ENCODE data around the gene SDE2.

SDE2 gene

GRCh38 chr1:225999227-225999911, at the start of gene SDE2:
Gene SDE2 (minus strand): TSS chr1:225999343. CDS start chr1:225999312, 31 bp downstream.
- in situ Hi-C loops (cut with HindIII; ENCODE audit: low sequenced_read_pairs), result loop anchor here (25.0 kb wide), 1 partner anchor 512 kb away; no protein-coding TSS in a partner anchor

DNA sequence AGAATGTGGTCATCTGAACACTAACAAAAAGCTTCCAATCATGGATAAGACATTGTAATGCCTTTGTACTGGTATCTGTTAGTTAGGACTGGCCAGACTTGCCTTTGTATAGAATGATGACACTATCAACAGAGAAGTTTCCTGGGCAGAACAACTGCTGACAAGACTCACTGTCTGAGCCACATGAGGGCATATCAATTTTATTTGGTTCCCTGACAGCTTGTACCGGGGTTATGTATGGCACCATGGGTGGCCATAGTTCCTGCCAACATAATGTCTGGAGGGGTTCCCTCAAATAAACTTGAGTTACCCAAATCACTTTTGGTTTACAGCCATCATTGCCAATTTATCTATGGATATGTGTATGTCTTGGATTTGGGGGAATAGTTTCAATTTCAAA, 49.7 kb upstream of the SDE2 start:
- in situ Hi-C loops (cut with HindIII; ENCODE audit: low sequenced_read_pairs), result no loop called here

DNA sequence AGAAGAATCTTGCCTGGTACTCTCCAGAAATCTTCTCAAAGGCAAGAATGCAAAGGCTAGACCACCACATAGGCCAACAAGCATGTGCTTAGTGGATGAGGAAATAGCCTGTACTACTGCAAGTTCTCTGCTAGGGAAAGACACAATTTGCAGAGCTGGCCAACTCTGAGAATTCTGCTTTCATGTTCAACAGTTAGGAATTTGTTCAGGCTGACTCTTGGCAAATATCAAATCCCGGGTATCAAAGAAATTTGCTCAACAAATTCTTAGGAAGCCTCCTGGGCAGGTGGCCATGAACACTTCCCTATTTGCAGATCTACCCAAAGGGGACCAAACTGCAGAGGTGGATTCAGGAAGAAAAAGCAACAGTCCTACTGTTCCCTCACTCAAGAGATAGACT, 48.4 kb upstream of the SDE2 start:
- in situ Hi-C loops (cut with HindIII; ENCODE audit: low sequenced_read_pairs), result no loop called here

DNA sequence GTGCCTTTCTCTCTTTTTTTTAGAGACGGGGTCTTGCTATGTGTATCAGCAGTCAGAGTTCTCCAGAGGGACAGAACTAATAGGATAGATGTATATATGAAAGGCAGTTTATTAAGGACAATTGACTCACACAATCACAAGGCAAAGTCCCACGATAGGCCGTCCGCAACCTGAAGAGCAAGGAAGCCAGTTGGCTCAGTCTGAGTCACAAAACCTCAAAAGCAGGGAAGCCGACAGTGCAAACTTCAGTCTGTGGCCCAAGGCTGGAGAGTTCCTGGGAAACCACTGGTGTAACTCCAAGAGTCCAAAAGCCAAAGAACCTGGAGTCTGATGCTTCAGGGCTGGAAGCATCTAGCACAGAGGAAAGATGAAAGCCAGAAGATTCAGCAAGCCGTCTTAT, 47.1 kb upstream of the SDE2 start:
- in situ Hi-C loops (cut with HindIII; ENCODE audit: low sequenced_read_pairs), result no loop called here

GRCh38 chr1:226044514-226045101, 45.5 kb upstream of the SDE2 start:
- in situ Hi-C loops (cut with HindIII; ENCODE audit: low sequenced_read_pairs), result no loop called here

- in situ Hi-C loops (cut with HindIII; ENCODE audit: low sequenced_read_pairs), result no loop called here
These were observed 42.3 kb upstream of the SDE2 start for GRCh38 chr1:226041419-226041818.

DNA sequence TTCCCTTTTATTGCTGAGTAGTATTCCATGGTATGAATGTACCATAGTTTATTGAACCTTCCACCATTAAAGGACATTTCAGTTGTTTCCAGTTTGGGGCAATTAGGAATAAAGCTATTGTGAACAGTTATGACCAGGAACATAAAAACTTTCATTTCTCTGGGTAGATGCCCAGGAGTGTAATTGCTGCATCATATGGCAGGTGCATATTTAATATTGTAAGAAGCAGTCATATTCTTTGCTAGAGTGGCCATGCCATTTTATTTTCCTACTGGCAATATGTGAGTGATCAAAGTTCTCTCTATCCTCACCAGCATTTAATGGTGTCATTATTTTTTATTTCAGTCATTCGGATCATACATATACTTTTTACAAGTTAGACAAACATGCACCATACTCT, 39.5 kb upstream of the SDE2 start:
- in situ Hi-C loops (cut with HindIII; ENCODE audit: low sequenced_read_pairs), result no loop called here

- in situ Hi-C loops (cut with HindIII; ENCODE audit: low sequenced_read_pairs), result no loop called here
These were observed 36.8 kb upstream of the SDE2 start for GRCh38 chr1:226035915-226036314.

- in situ Hi-C loops (cut with HindIII; ENCODE audit: low sequenced_read_pairs), result no loop called here
These were observed 35.3 kb upstream of the SDE2 start for GRCh38 chr1:226034482-226034881.

DNA sequence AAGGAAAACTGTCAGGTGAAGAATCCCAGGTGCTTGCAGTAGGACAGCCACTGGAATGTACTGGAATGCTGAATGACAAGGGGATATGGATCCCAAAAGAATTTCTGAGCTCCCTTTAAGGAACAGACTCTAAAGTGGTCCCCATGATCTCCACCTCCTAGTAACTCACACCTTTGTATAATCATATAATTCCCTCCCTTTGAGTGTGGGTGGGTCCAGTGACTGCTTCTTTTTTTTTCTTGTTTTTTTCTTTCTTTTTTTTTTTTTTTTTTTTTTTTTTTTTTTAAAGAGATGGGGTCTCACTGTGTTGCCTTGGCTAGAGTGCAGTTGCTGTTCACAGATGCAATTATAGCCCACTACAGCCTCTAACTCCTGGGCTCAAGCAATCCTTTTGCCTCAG, 34.8 kb upstream of the SDE2 start:
- in situ Hi-C loops (cut with HindIII; ENCODE audit: low sequenced_read_pairs), result no loop called here

DNA sequence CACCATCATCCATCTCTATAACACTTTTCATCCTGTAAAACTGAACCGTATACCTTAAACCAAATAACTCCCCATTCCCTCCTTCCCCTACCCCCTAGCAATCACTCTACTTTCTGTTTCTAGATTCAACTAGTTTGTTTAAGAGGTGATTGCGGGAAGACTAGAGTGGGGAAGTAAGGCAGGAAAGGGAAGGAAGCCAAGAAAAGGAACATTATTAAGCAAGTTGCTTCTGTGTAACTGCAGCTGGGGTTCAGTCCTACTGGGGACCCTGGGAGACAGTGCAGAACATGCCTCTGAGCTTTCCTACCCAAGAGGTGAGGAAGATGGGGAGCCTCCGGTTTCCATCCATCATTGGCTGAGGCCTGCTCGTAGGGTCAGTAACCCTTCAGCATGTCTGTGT, 34.4 kb upstream of the SDE2 start:
- in situ Hi-C loops (cut with HindIII; ENCODE audit: low sequenced_read_pairs), result no loop called here

- in situ Hi-C loops (cut with HindIII; ENCODE audit: low sequenced_read_pairs), result no loop called here
These were observed 30.6 kb upstream of the SDE2 start for GRCh38 chr1:226029568-226030225.

- in situ Hi-C loops (cut with HindIII; ENCODE audit: low sequenced_read_pairs), result no loop called here
These were observed 30.0 kb upstream of the SDE2 start for GRCh38 chr1:226029093-226029496.

DNA sequence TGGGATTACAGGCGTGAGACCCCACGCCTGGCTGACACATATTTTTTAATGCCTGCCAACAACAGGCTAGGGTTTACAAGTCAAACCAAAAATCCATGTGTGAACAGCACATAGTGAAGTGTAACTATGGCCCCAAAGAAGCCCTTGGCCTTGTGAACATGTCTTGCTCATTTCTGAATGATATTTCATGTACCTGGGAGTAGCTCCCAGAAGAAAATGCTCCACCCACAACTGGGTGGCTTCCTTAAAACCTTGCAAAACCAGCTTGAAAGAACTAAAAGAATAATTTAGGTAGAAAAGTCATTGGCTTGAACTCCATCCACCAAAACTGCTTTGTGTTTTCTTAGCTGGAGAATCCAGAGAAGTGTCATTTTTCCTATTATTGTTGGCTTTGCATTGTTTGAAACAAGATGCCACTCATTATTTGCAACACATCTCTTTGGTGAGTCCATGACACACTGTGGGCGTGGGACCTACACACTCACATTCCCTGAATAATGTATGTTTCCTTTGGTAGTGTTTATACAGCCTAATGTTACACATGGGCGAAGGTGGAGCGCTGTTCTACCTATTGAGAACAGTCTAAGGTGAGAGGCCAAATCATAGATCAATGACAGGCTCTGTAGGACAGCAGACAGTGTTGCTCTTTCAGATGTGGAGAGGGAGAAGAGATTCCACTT, 28.5 kb upstream of the SDE2 start:
- in situ Hi-C loops (cut with HindIII; ENCODE audit: low sequenced_read_pairs), result no loop called here

- in situ Hi-C loops (cut with HindIII; ENCODE audit: low sequenced_read_pairs), result no loop called here
These were observed 27.7 kb upstream of the SDE2 start for GRCh38 chr1:226026833-226027232.

- in situ Hi-C loops (cut with HindIII; ENCODE audit: low sequenced_read_pairs), result no loop called here
These were observed 24.6 kb upstream of the SDE2 start for GRCh38 chr1:226023735-226024134.

DNA sequence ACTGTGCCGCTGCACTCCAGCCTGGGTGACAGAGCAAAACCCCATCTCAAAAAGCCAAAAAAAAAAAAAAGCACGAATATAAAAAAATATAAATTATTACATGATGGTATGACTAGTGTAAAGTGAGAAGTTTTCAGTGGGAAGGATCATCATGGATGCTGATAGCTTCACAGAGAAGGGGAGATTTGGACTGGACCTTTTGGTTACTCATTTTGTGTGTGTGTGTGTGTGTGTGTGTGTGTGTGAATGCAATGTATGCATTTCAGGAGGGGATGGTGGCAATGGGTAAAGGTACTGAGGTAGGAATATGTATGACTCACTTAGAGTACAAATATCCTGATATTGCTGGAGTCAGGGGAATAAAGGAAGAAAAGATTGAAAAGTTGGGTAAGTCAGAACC, 22.7 kb upstream of the SDE2 start:
- in situ Hi-C loops (cut with HindIII; ENCODE audit: low sequenced_read_pairs), result no loop called here

GRCh38 chr1:226021401-226021800, 22.3 kb upstream of the SDE2 start:
- in situ Hi-C loops (cut with HindIII; ENCODE audit: low sequenced_read_pairs), result no loop called here

DNA sequence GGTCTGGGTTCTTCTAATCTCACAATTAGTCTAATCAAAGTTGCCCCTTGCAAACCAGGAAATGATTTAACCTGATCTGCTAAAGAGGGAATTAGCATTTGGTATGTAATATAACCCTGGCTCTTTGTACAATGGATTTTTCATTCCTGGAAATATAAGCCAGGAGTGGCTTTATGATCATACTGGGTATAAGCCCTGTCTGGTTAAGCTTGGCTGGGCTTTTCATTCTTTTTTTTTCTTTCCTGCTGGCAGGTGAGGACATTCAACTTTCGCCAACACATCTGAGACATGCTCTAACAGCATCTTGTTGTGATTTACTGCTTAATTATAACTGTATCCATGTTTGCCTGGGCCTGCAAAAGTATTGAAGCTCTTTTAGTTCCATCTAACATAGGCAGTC, 20.4 kb upstream of the SDE2 start:
- in situ Hi-C loops (cut with HindIII; ENCODE audit: low sequenced_read_pairs), result no loop called here

GRCh38 chr1:226017070-226017469, 17.9 kb upstream of the SDE2 start:
- in situ Hi-C loops (cut with HindIII; ENCODE audit: low sequenced_read_pairs), result no loop called here

DNA sequence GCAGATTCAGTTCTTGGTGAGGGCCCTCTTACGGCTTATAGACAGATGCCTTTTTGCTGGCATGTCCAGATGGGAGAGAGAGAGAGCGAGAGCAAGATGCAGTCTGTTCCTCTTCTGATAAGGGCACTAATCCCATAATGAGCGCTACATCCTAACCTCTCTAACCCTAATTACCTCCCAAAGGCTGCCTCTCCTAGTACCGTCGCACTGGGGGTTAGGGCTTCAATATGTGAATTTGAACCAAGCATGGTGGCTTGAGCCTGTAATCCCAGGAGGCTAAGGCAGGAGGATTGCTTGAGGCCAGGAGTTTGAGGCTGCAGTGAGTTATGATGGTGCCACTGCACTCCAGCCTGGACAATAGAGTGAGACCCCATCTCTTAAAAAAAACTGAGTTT, 10.5 kb upstream of the SDE2 start:
- in situ Hi-C loops (cut with HindIII; ENCODE audit: low sequenced_read_pairs), result no loop called here
